PC-3 (cell line): Measurements from ENCODE around the gene LMBR1. TPM values are rescaled to one million over a fixed set of nuclear protein-coding genes. Genes with fewer than 3 reads are reported as not detected.
"Not testable (repeated sequence)": the region's sequence is repeated elsewhere in the genome, so short reads cannot be mapped to it uniquely, and the experiment has no call there.

ENCODE experiments used
- ATAC-seq: fragments of 200-7000 bp; cut with Tn5 transposase; 2 replicates; pipeline ENCODE4 v1.9.1; 2020; ENCODE audit warnings: mild to moderate bottlenecking, moderate library complexity
- BruUV-seq: library from RNA; stranded (reverse); fragments of 400-500 nt; replicated peaks from 2 replicates; lab custom pipeline; 2021; lab: Mats Ljungman, UMichigan
- CTCF ChIA-PET: fragments of 300-600 bp; sonication (Branson Sonifier 250); formaldehyde crosslinking; loops from one replicate; lab custom pipeline; 2022; ENCODE audit warnings: antibody characterized with exemption; lab: Charles Lee
- POLR2A ChIA-PET: fragments of 300-600 bp; sonication (Branson Sonifier 250); formaldehyde crosslinking; loops from one replicate; lab custom pipeline; 2022; ENCODE audit warnings: antibody characterized with exemption; ENCODE audit not compliant: unreplicated experiment; lab: Charles Lee
- DNase-seq: peaks from one replicate; pipeline ENCODE4 v3.0.0-alpha.2; 2015
- H2AFZ ChIP-seq: fragments of 300-600 bp; sonication (generic); 2 replicates; pipeline ENCODE4 v1.6.0; 2016; ENCODE audit warnings: antibody characterized with exemption, low read length
- H3F3A ChIP-seq: fragments of 300-600 bp; sonication (generic); one replicate; pipeline ENCODE4 v1.6.0; 2017; ENCODE audit warnings: antibody characterized with exemption, low read length, control low read depth, mild to moderate bottlenecking; ENCODE audit not compliant: unreplicated experiment
- H3K27ac ChIP-seq: fragments of 300-600 bp; sonication (generic); 2 replicates; pipeline ENCODE4 v1.5.1; 2016; ENCODE audit warnings: mild to moderate bottlenecking, low read length
- H3K27me3 ChIP-seq: fragments of 300-600 bp; sonication (generic); 2 replicates; pipeline ENCODE4 v1.6.1; 2016; ENCODE audit warnings: low read length, mixed read lengths
- H3K36me3 ChIP-seq: fragments of 300-600 bp; sonication (generic); 2 replicates; pipeline ENCODE4 v1.6.1; 2016; ENCODE audit warnings: low read depth, mixed run types, low read length, mixed read lengths
- H3K4me1 ChIP-seq: fragments of 300-600 bp; sonication (generic); 2 replicates; pipeline ENCODE4 v1.5.1; 2016; ENCODE audit warnings: low read length; ENCODE audit not compliant: insufficient read depth
- H3K4me2 ChIP-seq: fragments of 300-600 bp; sonication (generic); 2 replicates; pipeline ENCODE4 v1.6.0; 2016; ENCODE audit warnings: low read length
- H3K4me3 ChIP-seq: fragments of 300-600 bp; sonication (generic); 2 replicates; pipeline ENCODE4 v1.5.1; 2016; ENCODE audit warnings: mild to moderate bottlenecking, low read length, mixed read lengths
- H3K79me2 ChIP-seq: fragments of 300-600 bp; sonication (generic); 2 replicates; pipeline ENCODE4 v1.6.1; 2017; ENCODE audit warnings: low read length, mixed read lengths
- H3K9ac ChIP-seq: fragments of 300-600 bp; sonication (generic); 2 replicates; pipeline ENCODE4 v1.6.0; 2016; ENCODE audit warnings: mild to moderate bottlenecking, low read length
- H3K9me2 ChIP-seq: fragments of 300-600 bp; sonication (generic); replicated peaks from 2 replicates; pipeline ENCODE4 v1.6.1; 2016; ENCODE audit warnings: mixed run types, low read length, mixed read lengths
- H3K9me3 ChIP-seq: fragments of 300-600 bp; sonication (generic); 2 replicates; pipeline ENCODE4 v1.6.1; 2016; ENCODE audit warnings: low read length, mixed read lengths
- H4K20me1 ChIP-seq: fragments of 300-600 bp; sonication (generic); 2 replicates; pipeline ENCODE4 v1.6.1; 2016; ENCODE audit warnings: low read length, mixed read lengths
- EZH2 ChIP-seq: fragments of 300-600 bp; sonication (generic); IDR thresholded peaks from one replicate; pipeline ENCODE4 v1.6.1; 2017; ENCODE audit warnings: antibody characterized with exemption, mild to moderate bottlenecking, low read length; ENCODE audit not compliant: unreplicated experiment
- EZH2phosphoT487 ChIP-seq: fragments of 300-600 bp; sonication (generic); IDR thresholded peaks from 2 replicates; pipeline ENCODE4 v1.6.1; 2018; ENCODE audit warnings: mild to moderate bottlenecking, antibody characterized with exemption, low read length, borderline replicate concordance
- intact Hi-C: fragments of 100-400 bp; cut with micrococcal nuclease; formaldehyde crosslinking; loops from 2 replicates; pipeline ENCODE4 v1.9.0; 2023
- total RNA-seq: library from RNA; depleted of rRNA; stranded (reverse); fragments of >200 nt; gene quantifications from 2 replicates; pipeline ENCODE4 v1.2.3, GENCODE V29; 2014
- TF ChIP-seq, protein P1 (sequence below): fragments of 300-600 bp; sonication (generic); conservative IDR thresholded peaks from 2 replicates; pipeline ENCODE4 v1.5.1; 2017; ENCODE audit warnings: antibody characterized with exemption, low read depth, mild to moderate bottlenecking, low read length

LMBR1 gene
- total RNA-seq, 1 experiment from 2014 or later = 61.7 TPM

DNA sequence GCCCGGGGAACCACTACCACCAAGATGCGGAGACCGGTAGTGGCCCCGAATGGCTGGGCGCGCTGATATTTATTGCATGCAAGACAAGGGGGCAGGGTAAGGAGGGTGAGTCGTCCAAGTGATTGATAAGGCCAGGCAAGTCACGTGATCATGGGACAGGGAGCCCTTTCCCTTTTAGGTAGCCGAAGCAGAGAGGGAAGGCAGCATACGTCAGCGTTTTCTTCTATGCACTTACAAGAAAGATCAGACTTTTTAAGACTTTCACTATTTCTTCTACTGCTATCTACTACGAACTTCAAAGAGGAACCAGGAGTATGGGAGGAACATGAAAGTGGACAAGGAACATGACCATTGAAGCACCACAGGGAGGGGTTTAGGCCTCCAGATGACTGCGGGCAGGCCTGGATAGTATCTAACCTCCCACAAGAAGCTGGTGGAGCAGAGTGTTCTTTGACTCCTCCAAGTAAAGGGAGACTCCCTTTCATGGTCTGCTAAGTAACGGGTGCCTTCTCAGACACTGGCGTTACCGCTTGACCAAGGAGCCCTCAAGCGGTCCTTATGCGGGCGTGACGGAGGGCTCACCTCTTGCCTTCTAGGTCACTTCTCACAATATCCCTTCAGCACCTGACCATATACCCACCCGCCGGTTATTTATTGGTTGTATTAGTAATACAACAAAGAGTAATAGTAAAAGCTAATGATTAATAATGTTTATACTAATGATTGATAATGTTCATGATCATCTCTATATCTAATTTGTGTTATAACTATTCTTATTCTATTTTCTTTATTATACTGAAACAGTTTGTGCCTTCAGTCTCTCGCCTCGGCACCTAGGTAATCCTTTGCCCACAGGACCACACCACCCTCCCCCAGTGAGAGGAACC is 27.7 kb upstream of the LMBR1 start:
- H4K20me1 ChIP-seq, H3F3A ChIP-seq, H3K4me1 ChIP-seq, H3K27me3 ChIP-seq, ATAC-seq, H3K79me2 ChIP-seq, intact Hi-C loops, DNase-seq, H3K4me3 ChIP-seq, H3K9me3 ChIP-seq, POLR2A ChIA-PET, H3K36me3 ChIP-seq, CTCF ChIA-PET, H3K27ac ChIP-seq, H2AFZ ChIP-seq, BruUV-seq, H3K9ac ChIP-seq, H3K9me2 ChIP-seq, H3K4me2 ChIP-seq: not testable (repeated sequence)

- POLR2A ChIA-PET = no interaction called here
- Histone ChIP-seq H3K4me3 (no peak overlapping the region), H3K4me1 (no peaks in the 10 kb centered on the region), H3K36me3 (no peaks in the 10 kb centered on the region), H3F3A (no peaks in the 10 kb centered on the region), H2AFZ (no peak overlapping the region), H3K79me2 (no peaks in the 10 kb centered on the region), H3K4me2 (no peak overlapping the region), H3K9ac (no peak overlapping the region), H3K9me2 (no peaks in the 10 kb centered on the region), H3K27me3 (peaks cover 3% of the 10 kb centered on the region; the same call in 1 of the 2 replicates), H3K9me3 (no peaks in the 10 kb centered on the region), H3K27ac (no peak overlapping the region), H4K20me1 (no peaks in the 10 kb centered on the region)
- ATAC-seq (no peak), DNase-seq (no peak)
- intact Hi-C loops = no loop called here
- CTCF ChIA-PET = no interaction called here
- no peak for TF ChIP-seq EZH2
- TF ChIP-seq, protein P1, sequence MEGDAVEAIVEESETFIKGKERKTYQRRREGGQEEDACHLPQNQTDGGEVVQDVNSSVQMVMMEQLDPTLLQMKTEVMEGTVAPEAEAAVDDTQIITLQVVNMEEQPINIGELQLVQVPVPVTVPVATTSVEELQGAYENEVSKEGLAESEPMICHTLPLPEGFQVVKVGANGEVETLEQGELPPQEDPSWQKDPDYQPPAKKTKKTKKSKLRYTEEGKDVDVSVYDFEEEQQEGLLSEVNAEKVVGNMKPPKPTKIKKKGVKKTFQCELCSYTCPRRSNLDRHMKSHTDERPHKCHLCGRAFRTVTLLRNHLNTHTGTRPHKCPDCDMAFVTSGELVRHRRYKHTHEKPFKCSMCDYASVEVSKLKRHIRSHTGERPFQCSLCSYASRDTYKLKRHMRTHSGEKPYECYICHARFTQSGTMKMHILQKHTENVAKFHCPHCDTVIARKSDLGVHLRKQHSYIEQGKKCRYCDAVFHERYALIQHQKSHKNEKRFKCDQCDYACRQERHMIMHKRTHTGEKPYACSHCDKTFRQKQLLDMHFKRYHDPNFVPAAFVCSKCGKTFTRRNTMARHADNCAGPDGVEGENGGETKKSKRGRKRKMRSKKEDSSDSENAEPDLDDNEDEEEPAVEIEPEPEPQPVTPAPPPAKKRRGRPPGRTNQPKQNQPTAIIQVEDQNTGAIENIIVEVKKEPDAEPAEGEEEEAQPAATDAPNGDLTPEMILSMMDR = no peak
- no peak for TF ChIP-seq EZH2phosphoT487
- BruUV-seq = no TSS peak
Measured at GRCh38 chr7:156920076-156920475, 27.1 kb upstream of the LMBR1 start.

DNA sequence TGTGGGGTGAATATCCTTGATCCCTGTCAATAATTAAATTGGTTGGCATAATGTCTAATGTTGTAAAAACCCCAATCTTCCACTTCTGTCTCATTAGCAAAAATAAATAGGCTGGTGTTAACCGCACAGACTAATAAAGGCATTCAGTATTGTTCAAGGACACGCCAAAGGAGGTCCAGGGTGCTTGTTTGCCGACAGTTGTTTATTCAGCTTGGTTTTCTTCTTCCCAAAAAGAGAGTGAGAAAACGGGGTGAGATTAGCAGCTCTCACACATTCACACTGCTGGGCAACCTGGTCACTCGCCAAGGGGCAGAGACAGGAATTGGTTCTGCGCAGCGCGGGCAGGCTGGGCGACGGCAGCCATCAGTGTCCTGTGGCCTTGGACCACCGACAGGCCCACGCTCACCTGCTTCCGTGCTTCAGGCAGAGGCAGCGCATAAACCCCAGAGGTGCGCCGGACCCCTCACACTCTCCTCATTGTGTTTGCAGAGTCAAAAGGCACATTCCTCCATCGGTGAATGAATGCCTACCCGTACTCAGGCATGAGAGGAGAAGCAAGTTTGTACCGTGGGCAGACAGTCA is 26.2 kb upstream of the LMBR1 start:
- Histone ChIP-seq H3K36me3 (no peaks in the 10 kb centered on the region), H3K27ac (no peak overlapping the region), H3K9ac (no peak overlapping the region), H4K20me1 (no peaks in the 10 kb centered on the region), H3K27me3 (peaks cover 3% of the 10 kb centered on the region; the same call in 1 of the 2 replicates), H2AFZ (no peak overlapping the region), H3K9me2 (no peaks in the 10 kb centered on the region), H3K4me1 (no peaks in the 10 kb centered on the region), H3K4me3 (no peak overlapping the region), H3K9me3 (no peaks in the 10 kb centered on the region), H3F3A (no peaks in the 10 kb centered on the region), H3K4me2 (no peak overlapping the region), H3K79me2 (no peaks in the 10 kb centered on the region)
- TF ChIP-seq, protein P1 = no peak
- TF ChIP-seq EZH2 = no peak
- no peak for TF ChIP-seq EZH2phosphoT487
- DNase-seq = no peak
- intact Hi-C loops = no loop called here
- ATAC-seq = no peak
- no TSS peak for BruUV-seq
- POLR2A ChIA-PET = no interaction called here
- CTCF ChIA-PET = no interaction called here
